GM21526 (cell line): ENCODE measurements around the gene ITGB1.
"Not testable (repeated sequence)": the region's sequence is repeated elsewhere in the genome, so short reads cannot be mapped to it uniquely, and the experiment has no call there.

Experiments
- ATAC-seq: cut with Tn5 transposase; IDR thresholded peaks from one replicate; pipeline ENCODE4 v1.9.1; 2021; ENCODE audit warnings: moderate library complexity; ENCODE audit not compliant: unreplicated experiment, low FRiP score

Gene ITGB1

DNA sequence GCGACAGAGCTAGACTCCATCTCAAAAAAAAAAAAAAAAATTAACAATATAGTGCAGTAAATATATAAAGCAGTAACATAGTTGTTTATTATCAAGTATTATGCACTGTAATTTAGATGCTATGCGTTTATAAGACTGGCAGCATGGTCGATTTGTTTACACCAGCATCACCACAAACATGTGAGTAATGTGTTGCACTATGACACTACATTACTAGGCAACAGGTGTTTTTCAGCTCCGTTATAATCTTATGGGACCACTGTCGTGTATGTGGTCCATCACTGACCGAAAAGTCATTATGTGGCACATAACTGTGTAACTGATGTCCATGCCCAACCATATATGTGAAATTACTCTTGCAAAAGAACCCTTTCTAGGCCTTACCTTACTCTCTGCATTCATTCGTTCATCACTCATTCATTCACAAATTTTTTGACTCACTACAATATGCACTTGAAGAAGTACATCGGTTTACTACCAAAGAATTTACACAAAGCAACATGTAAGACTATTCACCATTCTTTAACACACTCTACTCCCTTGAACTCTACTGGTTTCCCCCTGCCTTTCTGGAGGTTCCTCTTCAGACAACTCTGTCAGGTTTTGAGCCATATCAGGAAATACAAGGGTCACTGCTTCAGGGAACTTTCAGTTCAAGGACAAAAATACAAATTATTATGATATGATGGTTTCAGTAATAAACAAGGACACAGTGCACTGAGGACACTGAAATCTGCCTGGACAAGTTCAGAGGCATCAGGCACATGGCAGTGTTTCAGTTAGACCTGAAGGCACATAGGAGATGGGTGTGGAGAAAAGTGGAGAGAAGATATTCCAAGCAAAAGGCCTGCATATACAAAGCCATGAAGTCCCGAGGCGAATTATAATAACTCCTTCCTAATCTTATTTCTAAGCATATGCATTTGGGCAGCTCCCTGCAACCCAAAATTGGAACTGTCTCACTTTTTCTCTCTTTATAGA, 17.4 kb downstream of the ITGB1 start:
- peak; percentile 42 for ATAC-seq

- ATAC-seq: no peak
Observed at GRCh38 chr10:32939296-32940111, 18.5 kb downstream of the ITGB1 start.

- ATAC-seq: no peak
Observed at GRCh38 chr10:32938554-32939061, 19.4 kb downstream of the ITGB1 start.

DNA sequence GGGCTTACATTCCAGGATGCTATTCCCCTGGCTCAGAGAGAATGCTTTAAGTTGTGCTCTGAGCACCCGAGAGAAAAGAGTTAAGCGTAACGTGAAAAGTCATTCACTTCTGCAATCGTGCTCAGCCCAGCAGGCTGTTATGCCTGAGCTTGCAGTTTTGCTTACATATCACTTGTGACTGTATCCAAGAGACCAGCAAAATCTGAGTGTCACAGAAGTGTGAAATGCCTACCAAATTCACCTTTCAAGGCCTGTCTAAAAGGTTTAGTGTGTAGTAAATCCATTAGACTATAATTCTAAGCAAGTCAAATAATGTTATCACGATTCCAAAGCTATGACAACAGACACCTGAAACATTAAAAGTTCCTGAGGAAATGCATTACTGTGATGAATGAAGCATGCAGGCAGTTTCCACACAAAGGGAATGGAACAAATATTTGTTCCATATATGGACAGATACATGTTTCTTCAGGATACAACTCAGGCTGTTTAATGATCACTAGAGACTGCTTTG, 20.1 kb downstream of the ITGB1 start:
- no peak for ATAC-seq

- no peak for ATAC-seq
Observed at GRCh38 chr10:32932225-32932729, 25.8 kb downstream of the ITGB1 start.

DNA sequence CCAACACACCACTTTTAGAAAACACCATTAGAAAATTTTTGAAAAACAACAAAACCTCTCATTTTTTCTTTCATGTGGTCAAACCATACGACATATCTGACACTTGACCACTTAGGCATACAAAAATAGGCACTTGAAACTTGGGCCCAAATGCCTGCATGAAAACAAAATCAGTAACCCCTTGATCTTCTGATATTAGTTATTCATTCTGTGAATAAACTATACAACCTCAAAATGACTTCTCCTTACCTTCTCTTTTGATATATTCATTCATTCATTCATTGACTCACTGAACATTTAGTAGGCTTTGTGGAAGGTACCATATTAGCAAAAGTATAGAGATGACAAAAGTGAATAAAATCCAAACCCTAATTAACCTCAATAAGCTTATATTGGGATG, 26.4 kb downstream of the ITGB1 start:
- ATAC-seq: no peak

- no peak for ATAC-seq
Observed at GRCh38 chr10:32930036-32930435, 28.0 kb downstream of the ITGB1 start.

GRCh38 chr10:32929634-32930033, 28.4 kb downstream of the ITGB1 start:
- no peak for ATAC-seq

GRCh38 chr10:32927750-32928149, 30.3 kb downstream of the ITGB1 start:
- ATAC-seq: no peak

DNA sequence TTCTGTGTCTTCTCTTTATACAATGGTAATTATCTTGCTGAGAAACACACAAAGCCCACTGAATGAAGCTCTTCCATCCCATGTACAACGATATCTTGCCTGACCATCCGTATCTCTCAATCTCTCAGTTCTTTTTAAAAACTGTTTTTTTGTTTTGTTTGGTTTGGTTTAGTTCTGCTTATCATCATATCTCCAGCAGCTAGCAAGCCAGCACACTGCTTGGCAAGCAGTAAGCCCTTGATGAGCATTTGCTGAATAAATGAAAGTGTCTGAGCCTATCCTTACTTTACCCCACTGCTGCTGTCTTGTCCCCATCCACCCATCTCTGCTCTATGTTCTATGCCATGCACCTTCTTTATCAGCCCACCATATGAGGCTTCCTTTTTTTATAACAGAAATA, 34.2 kb downstream of the ITGB1 start:
- no peak for ATAC-seq

DNA sequence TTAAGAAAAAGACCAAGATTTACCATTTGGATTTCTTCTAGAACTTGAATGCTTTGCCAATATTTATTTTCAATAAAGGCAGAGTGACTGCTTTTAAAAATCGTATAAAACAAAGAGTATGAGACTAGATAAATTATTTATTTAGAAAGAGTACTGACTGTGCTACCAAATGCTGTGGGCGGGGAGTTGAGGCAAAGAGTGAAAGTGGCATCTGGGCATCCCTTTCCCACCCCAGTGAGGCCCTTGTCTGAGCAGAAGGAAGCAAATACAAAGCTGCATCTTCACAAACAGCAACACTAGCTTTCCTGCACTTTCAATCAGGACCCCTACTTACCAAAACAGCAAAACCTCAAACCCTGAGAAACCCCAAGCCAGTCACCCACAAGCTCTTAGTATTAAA, 34.9 kb downstream of the ITGB1 start:
- ATAC-seq: no peak

GRCh38 chr10:32922170-32922569, 35.9 kb downstream of the ITGB1 start:
- no peak for ATAC-seq

DNA sequence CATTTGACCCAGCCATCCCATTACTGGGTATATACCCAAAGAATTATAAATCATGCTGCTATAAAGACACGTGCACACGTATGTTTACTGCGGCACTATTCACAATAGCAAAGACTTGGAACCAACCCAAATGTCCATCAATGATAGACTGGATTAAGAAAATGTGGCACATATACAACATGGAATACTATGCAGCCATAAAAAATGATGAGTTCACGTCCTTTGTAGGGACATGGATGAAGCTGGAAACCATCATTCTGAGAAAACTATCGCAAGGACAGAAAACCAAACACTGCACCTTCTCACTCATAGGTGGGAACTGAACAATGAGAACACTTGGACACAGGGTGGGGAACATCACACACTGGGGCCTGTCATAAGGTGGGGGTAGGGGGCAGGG, 40.2 kb downstream of the ITGB1 start:
- ATAC-seq: not testable (repeated sequence)

DNA sequence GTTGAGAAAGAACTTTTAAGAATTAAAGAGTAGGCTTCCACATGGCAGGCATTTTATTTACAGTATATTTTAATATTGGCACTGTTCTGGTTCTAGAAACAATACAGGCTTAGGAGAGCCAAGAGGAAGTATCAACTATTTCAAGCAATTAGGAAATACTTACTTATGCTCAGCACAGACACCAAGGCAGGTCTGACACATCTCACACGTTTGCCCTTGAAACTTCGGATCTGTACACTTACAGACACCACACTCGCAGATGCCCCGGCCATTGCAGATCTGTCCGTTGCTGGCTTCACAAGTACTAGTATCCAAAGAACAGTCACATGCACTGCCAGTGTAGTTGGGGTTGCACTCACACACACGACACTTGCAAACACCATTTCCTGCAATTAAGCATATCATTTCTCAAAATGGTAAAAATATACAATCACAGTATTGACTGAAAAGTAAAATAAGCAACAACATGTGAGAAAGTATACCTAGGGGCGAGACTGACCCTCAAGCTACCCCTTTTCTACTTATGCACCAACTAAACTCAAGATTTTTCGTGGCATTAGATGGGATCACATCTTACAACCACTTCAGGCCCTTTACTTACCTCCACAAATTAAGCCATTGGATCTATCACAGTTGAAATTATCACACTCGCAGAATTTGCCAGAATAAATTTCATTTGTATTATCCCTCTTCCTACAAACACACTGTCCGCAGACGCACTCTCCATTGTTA, 46.6 kb downstream of the ITGB1 start:
- ATAC-seq: no peak

GRCh38 chr10:32909970-32910369, 48.1 kb downstream of the ITGB1 start:
- ATAC-seq: not testable (repeated sequence)

DNA sequence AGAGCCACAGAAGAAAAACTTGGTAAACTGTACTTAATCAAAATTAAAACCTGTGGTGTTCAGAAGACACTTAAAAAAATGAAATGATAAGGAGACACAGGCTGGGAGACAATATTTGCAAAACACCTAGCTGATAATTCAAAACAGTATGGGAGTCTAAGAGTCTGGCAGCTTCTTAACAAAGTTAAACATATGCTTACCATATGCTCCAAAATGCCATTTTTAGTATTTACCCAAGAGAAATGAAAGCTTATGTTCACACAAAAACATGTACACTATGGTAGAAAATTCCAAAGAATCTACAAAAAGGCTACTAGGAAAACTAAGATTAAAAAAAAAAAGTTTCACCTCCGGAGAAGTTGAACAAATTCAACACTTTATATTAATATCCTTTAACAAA, 48.6 kb downstream of the ITGB1 start:
- ATAC-seq: no peak

- peak; percentile 84 for ATAC-seq
Observed at GRCh38 chr10:32906595-32906994, 51.4 kb downstream of the ITGB1 start.

DNA sequence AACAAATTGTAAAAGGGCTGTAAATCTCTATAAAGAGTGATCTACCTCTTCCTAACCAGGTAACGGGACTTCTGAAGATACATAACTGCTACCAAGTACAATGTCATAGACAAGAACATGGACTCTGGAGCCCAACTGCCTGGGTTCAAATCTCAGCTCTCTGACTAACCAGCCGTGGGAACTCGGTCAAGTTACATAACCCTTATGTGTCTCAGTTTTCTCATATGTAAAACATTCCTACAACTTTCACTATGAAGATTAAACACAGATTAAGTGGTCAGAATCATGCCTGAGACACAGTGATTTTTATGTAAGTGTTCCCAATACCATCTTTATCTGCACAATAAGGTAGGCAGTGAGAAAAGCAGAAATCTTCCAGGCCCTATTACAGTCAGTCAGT, 52.6 kb downstream of the ITGB1 start:
- ATAC-seq: no peak

- ATAC-seq: no peak
Observed at GRCh38 chr10:32901815-32902214, 56.2 kb downstream of the ITGB1 start.
